Endodermal cell (in vitro differentiated cells): ENCODE data around the gene NPY5R. TPM values are rescaled to one million over a fixed set of nuclear protein-coding genes. Genes with fewer than 3 reads are reported as not detected.
A peak's percentile ranks its signal among the peaks of the same experiment; 100 is the strongest.

Experiments used
- DNase-seq: peaks from one replicate; pipeline ENCODE4 v3.0.0-alpha.2; 2017
- H3K27ac ChIP-seq: 2 replicates; pipeline ENCODE4 v1.5.1; 2013; ENCODE audit warnings: mild to moderate bottlenecking, low read depth, low read length, moderate library complexity
- H3K27me3 ChIP-seq: 2 replicates; pipeline ENCODE4 v1.6.1; 2013; ENCODE audit warnings: mild to moderate bottlenecking, low read length, moderate library complexity; ENCODE audit not compliant: insufficient read depth, control insufficient read depth, poor library complexity, severe bottlenecking
- H3K36me3 ChIP-seq: 2 replicates; pipeline ENCODE4 v1.7.0; 2013; ENCODE audit warnings: mild to moderate bottlenecking, low read length, moderate library complexity; ENCODE audit not compliant: control insufficient read depth, insufficient read depth
- H3K4me1 ChIP-seq: one replicate; pipeline ENCODE4 v1.7.0; 2013; ENCODE audit warnings: low read length; ENCODE audit not compliant: control insufficient read depth, insufficient read depth
- H3K4me3 ChIP-seq: 2 replicates; pipeline ENCODE4 v1.5.1; 2013; ENCODE audit warnings: mild to moderate bottlenecking, low read length, moderate library complexity
- H3K9ac ChIP-seq: 2 replicates; pipeline ENCODE4 v1.6.1; 2013; ENCODE audit warnings: mild to moderate bottlenecking, low read length, moderate library complexity; ENCODE audit not compliant: poor library complexity, severe bottlenecking; ENCODE audit errors: extremely low read depth
- H3K9me3 ChIP-seq: 2 replicates; pipeline ENCODE4 v1.6.1; 2013; ENCODE audit warnings: mild to moderate bottlenecking, low read length, moderate library complexity; ENCODE audit not compliant: control insufficient read depth
- H3K27ac Mint-ChIP-seq: 2 replicates; pipeline ENCODE4 v1.8.0; 2020; ENCODE audit warnings: mixed read lengths
- H3K27me3 Mint-ChIP-seq: 2 replicates; pipeline ENCODE4 v1.8.0; 2021; ENCODE audit warnings: mild to moderate bottlenecking, mixed read lengths; ENCODE audit not compliant: insufficient read depth
- H3K36me3 Mint-ChIP-seq: 2 replicates; pipeline ENCODE4 v1.8.0; 2020; ENCODE audit warnings: low read depth, mixed read lengths
- H3K4me1 Mint-ChIP-seq: 2 replicates; pipeline ENCODE4 v1.8.0; 2020; ENCODE audit warnings: mixed read lengths
- H3K4me3 Mint-ChIP-seq: 2 replicates; pipeline ENCODE4 v1.8.0; 2020; ENCODE audit warnings: mild to moderate bottlenecking, moderate library complexity, mixed read lengths
- H3K9me3 Mint-ChIP-seq: 2 replicates; pipeline ENCODE4 v1.8.0; 2020; ENCODE audit warnings: mild to moderate bottlenecking, mixed read lengths
- CTCF ChIP-seq: fragments of 200-600 bp; sonication (generic); conservative IDR thresholded peaks from 2 replicates; pipeline ENCODE4 v1.5.0; 2021; ENCODE audit warnings: antibody characterized with exemption, mild to moderate bottlenecking
- WGBS, 2 experiments: methylation state at CpG; one replicate each; pipeline versions ENCODE4 v1.1.5 to v1.1.7; 2013; ENCODE audit warnings: missing lambda C conversion rate in 2 of 2, mixed read lengths in 1 of 2; ENCODE audit not compliant: insufficient coverage in 1 of 2, insufficient read length in 1 of 2; 5-methylcytosine and 5-hydroxymethylcytosine counted together
- total RNA-seq, 2 donors: library from RNA; stranded (reverse); fragmentation: NEBNext Ultra II Directional in 1 of 2; extraction: Animal tissue kit (Norgen Biotek cat#: 25700) in 1 of 2; gene quantifications; 2 replicates in 1 of 2; 3 replicates in 1 of 2; pipeline ENCODE4 v1.2.1, GENCODE V29; 2021

Gene NPY5R
- total RNA-seq, 2 donors from 2014 or later = 4.4 to 5.1 TPM

- no peak overlapping the region for H3K27ac ChIP-seq
- no peak for TF ChIP-seq CTCF
- peaks cover 16% of the 10 kb centered on the region for H3K27me3 Mint-ChIP-seq
- H3K4me3 Mint-ChIP-seq = no peak overlapping the region
- WGBS, 2 experiments = 93% methylated on average over 2 to 3 of the region's 3 CpGs
- H3K4me1 ChIP-seq = no peaks in the 10 kb centered on the region
- no peaks in the 10 kb centered on the region for H3K9me3 ChIP-seq
- no peak for DNase-seq
- H3K9ac ChIP-seq = no peak overlapping the region
- peaks cover 8% of the 10 kb centered on the region for H3K4me1 Mint-ChIP-seq
- no peak overlapping the region for H3K27ac Mint-ChIP-seq
- H3K4me3 ChIP-seq = no peak overlapping the region
- H3K9me3 Mint-ChIP-seq = no peaks in the 10 kb centered on the region
- no peaks in the 10 kb centered on the region for H3K36me3 ChIP-seq
- H3K27me3 ChIP-seq = peaks cover 15% of the 10 kb centered on the region
- H3K36me3 Mint-ChIP-seq = no peaks in the 10 kb centered on the region
These were observed 8.3 kb upstream of the NPY5R start for GRCh38 chr4:163335384-163335783.

- no peaks in the 10 kb centered on the region for H3K9me3 Mint-ChIP-seq
- H3K36me3 ChIP-seq = no peaks in the 10 kb centered on the region
- peaks cover 8% of the 10 kb centered on the region for H3K36me3 Mint-ChIP-seq
- peaks cover 4% of the 10 kb centered on the region for H3K4me1 ChIP-seq
- WGBS, 2 experiments = 3 to 7% methylated on average over 6 to 50 of the region's 50 CpGs
- H3K9me3 ChIP-seq = no peaks in the 10 kb centered on the region
- H3K27me3 Mint-ChIP-seq = peaks cover 38% of the 10 kb centered on the region
- H3K27ac Mint-ChIP-seq = no peak overlapping the region
- H3K4me3 ChIP-seq = peak overlapping the region; percentile 87
- H3K27me3 ChIP-seq = peaks cover 32% of the 10 kb centered on the region
- H3K4me3 Mint-ChIP-seq = peak overlapping the region; percentile 78
- no peak for TF ChIP-seq CTCF
- no peak overlapping the region for H3K27ac ChIP-seq
- peak overlapping the region; percentile 49 for H3K9ac ChIP-seq
- H3K4me1 Mint-ChIP-seq = peaks cover 8% of the 10 kb centered on the region
- peak; percentile 82 for DNase-seq
These were observed 744 bp downstream of the NPY5R start for GRCh38 chr4:163344147-163345125.

GRCh38 chr4:163350672-163351071, 7.0 kb downstream of the NPY5R start:
- peaks cover 16% of the 10 kb centered on the region for H3K36me3 Mint-ChIP-seq
- Histone ChIP-seq H3K36me3 (no peaks in the 10 kb centered on the region), H3K9me3 (no peaks in the 10 kb centered on the region), H3K27me3 (no peaks in the 10 kb centered on the region), H3K27ac (no peak overlapping the region), H3K4me1 (no peaks in the 10 kb centered on the region), H3K4me3 (no peak overlapping the region), H3K9ac (no peak overlapping the region)
- H3K27me3 Mint-ChIP-seq = peaks cover 5% of the 10 kb centered on the region
- no peaks in the 10 kb centered on the region for H3K4me1 Mint-ChIP-seq
- H3K4me3 Mint-ChIP-seq = no peak overlapping the region
- TF ChIP-seq CTCF = no peak
- DNase-seq = no peak
- no peak overlapping the region for H3K27ac Mint-ChIP-seq
- no peaks in the 10 kb centered on the region for H3K9me3 Mint-ChIP-seq
